Lower leg skin (tissue), 3 donors: ENCODE data around the gene PLEKHA4.

Experiments
- CTCF ChIP-seq, 3 donors: fragments of 450-650 bp; IDR thresholded peaks; one replicate each; pipeline ENCODE4 v1.5.1; 2016; ENCODE audit warnings: antibody characterized with exemption in 3 of 3, mild to moderate bottlenecking in 3 of 3, moderate library complexity in 2 of 3
- POLR2A ChIP-seq, 2 donors: fragments of 450-650 bp; IDR thresholded peaks; one replicate each; pipeline ENCODE4 v1.6.1; 2016 to 2017; ENCODE audit warnings: antibody characterized with exemption in 2 of 2, mild to moderate bottlenecking in 1 of 2, moderate library complexity in 1 of 2

GRCh38 chr19:48814895-48815294, 53.5 kb downstream of the PLEKHA4 start:
- no peak for TF ChIP-seq CTCF (IDR thresholded peaks at IDR 0.05)
- TF ChIP-seq POLR2A (IDR thresholded peaks at IDR 0.05): no peak
